T-helper 1 cell (primary cell): ENCODE data around the gene SLC9A5.
A peak's percentile ranks its signal among the peaks of the same experiment; 100 is the strongest.

Experiments
- DNase-seq, 5 donors: peaks; one replicate each; pipeline ENCODE4 v3.0.0-alpha.2; 2012 to 2020

Gene SLC9A5

GRCh38 chr16:67238806-67239470 lies 9.8 kb upstream of the SLC9A5 start:
- DNase-seq, result no peak

- no peak for DNase-seq
Measured at GRCh38 chr16:67240506-67240905, 8.3 kb upstream of the SLC9A5 start.

- no peak for DNase-seq
Measured at GRCh38 chr16:67241008-67241900, 7.5 kb upstream of the SLC9A5 start.

- DNase-seq, result no peak
Measured at GRCh38 chr16:67242138-67242730, 6.5 kb upstream of the SLC9A5 start.

- no peak for DNase-seq
Measured at GRCh38 chr16:67243481-67243880, 5.3 kb upstream of the SLC9A5 start.

- DNase-seq, result peak; percentile 54 to 87 (median 69)
Measured at GRCh38 chr16:67244387-67245185, 4.2 kb upstream of the SLC9A5 start.

GRCh38 chr16:67245186-67245585 lies 3.6 kb upstream of the SLC9A5 start:
- DNase-seq, result no peak

- no peak for DNase-seq
Measured at GRCh38 chr16:67245674-67246080, 3.1 kb upstream of the SLC9A5 start.

GRCh38 chr16:67246081-67246755 lies 2.6 kb upstream of the SLC9A5 start:
- DNase-seq, result peak in 4 of 5 donors; percentile 32 to 49 (median 42)

- DNase-seq, result peak in 3 of 5 donors; percentile 34 to 41 (median 38)
Measured at GRCh38 chr16:67246756-67247191, 2.0 kb upstream of the SLC9A5 start.

- DNase-seq, result peak; percentile 91 to 97 (median 94)
Measured at GRCh38 chr16:67247192-67248072, 1.3 kb upstream of the SLC9A5 start, which contains the start of gene FHOD1. Gene FHOD1 (minus strand): TSS chr16:67247481. CDS start chr16:67247410, 71 bp downstream.

GRCh38 chr16:67248073-67248400 lies 742 bp upstream of the SLC9A5 start:
- no peak for DNase-seq

- no peak for DNase-seq
Measured at GRCh38 chr16:67249178-67250044, 632 bp downstream of the SLC9A5 start.

- no peak for DNase-seq
Measured at GRCh38 chr16:67250045-67250327, 1.2 kb downstream of the SLC9A5 start.

GRCh38 chr16:67252609-67253497 lies 4.1 kb downstream of the SLC9A5 start:
- no peak for DNase-seq

GRCh38 chr16:67254801-67255552 lies 6.2 kb downstream of the SLC9A5 start:
- DNase-seq, result no peak

GRCh38 chr16:67255553-67256221 lies 6.9 kb downstream of the SLC9A5 start:
- DNase-seq, result no peak
